Measurements from ENCODE around the gene PEAR1.

PEAR1 gene

DNA sequence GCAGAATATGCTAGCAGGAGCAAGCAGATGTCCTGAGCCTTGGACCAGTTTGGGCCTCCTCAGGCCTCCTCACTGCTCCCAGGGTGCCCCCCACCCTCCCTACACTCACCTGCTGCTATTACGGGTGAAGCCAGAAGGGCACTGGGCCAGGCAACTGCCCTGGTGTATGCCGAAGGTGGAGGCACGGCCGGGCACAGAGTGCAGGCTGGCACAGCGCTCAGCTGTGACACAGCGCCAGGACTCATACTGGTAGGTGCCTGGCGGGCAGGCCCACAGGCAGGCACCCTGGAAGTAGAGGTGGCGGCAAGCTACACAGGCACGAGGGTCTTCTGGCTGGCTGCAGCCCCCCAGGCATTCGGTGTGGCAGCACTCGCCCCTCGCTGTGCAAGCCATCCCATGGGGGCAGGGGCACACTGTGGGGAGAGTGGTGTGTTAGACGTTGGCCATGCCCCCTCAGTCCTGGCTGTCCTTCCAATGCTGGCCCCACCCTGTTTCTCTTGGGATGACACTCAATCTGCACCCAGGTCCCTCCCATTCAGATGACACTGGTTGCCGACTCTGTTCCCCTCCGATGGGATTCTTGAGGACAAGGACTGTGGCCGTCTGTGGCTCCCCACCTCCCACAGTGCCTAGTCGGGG, 41.6 kb upstream of the PEAR1 start:
- Histone ChIP-seq H3K4me3 (ENCODE audit: low read depth, low read length) (no peak overlapping the region), H3K79me2 (ENCODE audit: control insufficient read depth, insufficient read depth, low read length, unreplicated experiment) (no peaks in the 10 kb centered on the region), H3K4me1 (ENCODE audit: control insufficient read depth, insufficient read depth, low read length, unreplicated experiment) (peaks cover 7% of the 10 kb centered on the region), H3K36me3 (ENCODE audit: insufficient read depth, low read length) (no peaks in the 10 kb centered on the region), H3K27me3 (ENCODE audit: insufficient read depth, low read length) (peaks cover 22% of the 10 kb centered on the region), H3K27ac (ENCODE audit: low read depth, low read length) (no peak overlapping the region), H2AFZ (ENCODE audit: low read length, unreplicated experiment) (no peak overlapping the region)

DNA sequence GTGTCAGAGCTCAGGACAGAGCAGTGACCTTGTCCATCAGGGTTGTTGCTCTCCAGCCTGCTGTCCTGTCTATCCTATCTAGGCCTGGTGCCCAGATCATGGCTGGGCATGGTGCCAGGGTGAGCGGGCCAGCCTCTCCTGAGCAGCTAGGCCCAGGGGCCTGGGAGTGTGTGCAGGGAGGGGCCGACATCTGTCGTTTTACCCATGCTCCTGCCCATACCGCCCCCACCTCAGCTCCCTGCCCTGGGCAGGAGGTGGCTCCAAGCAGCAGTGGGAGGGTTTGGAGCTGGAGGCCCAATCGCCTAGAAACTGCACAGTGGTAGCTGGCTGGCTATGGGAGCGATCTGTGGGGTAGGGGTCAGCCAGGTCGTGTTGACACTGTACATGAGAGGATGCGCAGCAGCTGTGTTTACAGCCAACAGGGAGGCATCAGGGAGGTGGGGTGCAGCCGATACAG, 41.1 kb upstream of the PEAR1 start:
- Histone ChIP-seq H3K27ac (ENCODE audit: low read depth, low read length) (no peak overlapping the region), H3K4me1 (ENCODE audit: control insufficient read depth, insufficient read depth, low read length, unreplicated experiment) (peaks cover 7% of the 10 kb centered on the region), H3K36me3 (ENCODE audit: insufficient read depth, low read length) (no peaks in the 10 kb centered on the region), H2AFZ (ENCODE audit: low read length, unreplicated experiment) (no peak overlapping the region), H3K79me2 (ENCODE audit: control insufficient read depth, insufficient read depth, low read length, unreplicated experiment) (no peaks in the 10 kb centered on the region), H3K27me3 (ENCODE audit: insufficient read depth, low read length) (peaks cover 19% of the 10 kb centered on the region), H3K4me3 (ENCODE audit: low read depth, low read length) (no peak overlapping the region)

GRCh38 chr1:156853761-156854160, 39.8 kb upstream of the PEAR1 start:
- H3K27me3 ChIP-seq (ENCODE audit: insufficient read depth, low read length), result peaks cover 19% of the 10 kb centered on the region
- peaks cover 7% of the 10 kb centered on the region for H3K4me1 ChIP-seq (ENCODE audit: control insufficient read depth, insufficient read depth, low read length, unreplicated experiment)
- no peak overlapping the region for H3K27ac ChIP-seq (ENCODE audit: low read depth, low read length)

GRCh38 chr1:156854634-156855033, 38.9 kb upstream of the PEAR1 start:
- Histone ChIP-seq H3K27me3 (ENCODE audit: insufficient read depth, low read length) (peaks cover 23% of the 10 kb centered on the region), H2AFZ (ENCODE audit: low read length, unreplicated experiment) (no peak overlapping the region), H3K79me2 (ENCODE audit: control insufficient read depth, insufficient read depth, low read length, unreplicated experiment) (no peaks in the 10 kb centered on the region), H3K36me3 (ENCODE audit: insufficient read depth, low read length) (no peaks in the 10 kb centered on the region), H3K4me3 (ENCODE audit: low read depth, low read length) (no peak overlapping the region), H3K27ac (ENCODE audit: low read depth, low read length) (no peak overlapping the region), H3K4me1 (ENCODE audit: control insufficient read depth, insufficient read depth, low read length, unreplicated experiment) (peaks cover 7% of the 10 kb centered on the region)

More at GRCh38 chr1:156853761-156854160, 39.8 kb upstream of the PEAR1 start:
- Histone ChIP-seq H3K79me2 (ENCODE audit: control insufficient read depth, insufficient read depth, low read length, unreplicated experiment) (no peaks in the 10 kb centered on the region), H3K4me3 (ENCODE audit: low read depth, low read length) (no peak overlapping the region), H3K36me3 (ENCODE audit: insufficient read depth, low read length) (no peaks in the 10 kb centered on the region), H2AFZ (ENCODE audit: low read length, unreplicated experiment) (no peak overlapping the region)

DNA sequence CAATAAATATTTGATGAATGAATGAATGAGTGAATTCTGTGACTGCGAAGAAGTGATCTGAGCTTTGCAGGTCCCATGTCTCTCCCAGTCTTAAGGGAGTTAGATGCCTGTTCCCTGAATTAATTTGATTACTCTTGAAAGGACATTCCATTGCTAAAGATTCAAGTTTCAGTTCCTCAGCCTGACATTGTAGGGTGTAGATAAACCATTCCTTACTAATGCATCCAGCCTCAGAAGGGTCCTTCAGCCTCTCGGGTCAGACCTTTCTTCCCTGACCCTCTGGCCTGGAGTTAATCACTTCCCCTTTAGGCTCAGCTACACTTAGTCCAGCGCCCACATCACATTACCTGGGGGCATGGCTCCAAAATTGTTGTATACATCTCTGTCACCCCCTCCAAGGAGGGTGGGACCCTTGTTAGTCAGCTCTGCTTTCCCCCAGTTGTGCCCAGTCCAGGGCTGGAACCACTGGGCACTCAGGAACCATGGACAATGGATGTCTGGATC, 37.2 kb upstream of the PEAR1 start:
- Histone ChIP-seq H2AFZ (ENCODE audit: low read length, unreplicated experiment) (no peak overlapping the region), H3K4me1 (ENCODE audit: control insufficient read depth, insufficient read depth, low read length, unreplicated experiment) (peaks cover 10% of the 10 kb centered on the region)

DNA sequence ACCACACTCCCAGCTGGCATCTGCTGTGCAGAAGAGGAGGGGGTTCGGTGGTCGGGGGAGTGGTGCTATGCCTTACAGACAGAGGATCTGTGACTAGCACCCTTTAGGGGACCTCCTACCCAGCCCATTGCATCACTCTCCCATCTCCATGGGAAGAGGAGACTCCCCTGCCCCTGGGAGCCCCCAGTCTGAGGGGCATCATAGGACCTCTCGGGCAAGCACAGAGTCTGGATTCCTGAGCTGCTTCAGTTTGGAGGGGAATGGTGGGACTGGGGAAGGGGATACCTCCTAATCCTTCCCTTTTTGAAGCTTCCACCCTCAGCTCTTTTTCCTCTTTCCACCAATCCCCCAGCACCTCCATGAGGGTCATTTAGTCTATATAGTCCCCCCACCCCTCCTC, 36.0 kb upstream of the PEAR1 start:
- peaks cover 4% of the 10 kb centered on the region for H3K4me1 ChIP-seq (ENCODE audit: control insufficient read depth, insufficient read depth, low read length, unreplicated experiment)
- no peak overlapping the region for H3K27ac ChIP-seq (ENCODE audit: low read depth, low read length)
- no peaks in the 10 kb centered on the region for H3K79me2 ChIP-seq (ENCODE audit: control insufficient read depth, insufficient read depth, low read length, unreplicated experiment)
- H3K36me3 ChIP-seq (ENCODE audit: insufficient read depth, low read length), result no peaks in the 10 kb centered on the region
- H3K27me3 ChIP-seq (ENCODE audit: insufficient read depth, low read length), result peaks cover 39% of the 10 kb centered on the region
- H2AFZ ChIP-seq (ENCODE audit: low read length, unreplicated experiment), result no peak overlapping the region
- H3K4me3 ChIP-seq (ENCODE audit: low read depth, low read length), result no peak overlapping the region

More for the DNA sequence above, 37.2 kb upstream of the PEAR1 start:
- Histone ChIP-seq H3K4me3 (ENCODE audit: low read depth, low read length) (no peak overlapping the region), H3K27ac (ENCODE audit: low read depth, low read length) (no peak overlapping the region), H3K79me2 (ENCODE audit: control insufficient read depth, insufficient read depth, low read length, unreplicated experiment) (no peaks in the 10 kb centered on the region), H3K27me3 (ENCODE audit: insufficient read depth, low read length) (peaks cover 32% of the 10 kb centered on the region), H3K36me3 (ENCODE audit: insufficient read depth, low read length) (no peaks in the 10 kb centered on the region)

- H2AFZ ChIP-seq (ENCODE audit: low read length, unreplicated experiment), result no peak overlapping the region
- H3K79me2 ChIP-seq (ENCODE audit: control insufficient read depth, insufficient read depth, low read length, unreplicated experiment), result no peaks in the 10 kb centered on the region
- peaks cover 3% of the 10 kb centered on the region for H3K4me1 ChIP-seq (ENCODE audit: control insufficient read depth, insufficient read depth, low read length, unreplicated experiment)
- no peaks in the 10 kb centered on the region for H3K36me3 ChIP-seq (ENCODE audit: insufficient read depth, low read length)
- no peak overlapping the region for H3K27ac ChIP-seq (ENCODE audit: low read depth, low read length)
- H3K27me3 ChIP-seq (ENCODE audit: insufficient read depth, low read length), result peaks cover 39% of the 10 kb centered on the region
- peak overlapping the region; percentile 79 for H3K4me3 ChIP-seq (ENCODE audit: low read depth, low read length)
These were observed 35.0 kb upstream of the PEAR1 start for GRCh38 chr1:156858555-156858956.

GRCh38 chr1:156858959-156859522, 34.5 kb upstream of the PEAR1 start, which contains the start of gene INSRR:
Gene INSRR, minus strand, starts transcription at chr1:156859117. Its CDS starts 496 bp downstream, at chr1:156858621.
- Histone ChIP-seq H3K79me2 (ENCODE audit: control insufficient read depth, insufficient read depth, low read length, unreplicated experiment) (no peaks in the 10 kb centered on the region), H2AFZ (ENCODE audit: low read length, unreplicated experiment) (peak within 1 kb of the TSS; percentile 3), H3K36me3 (ENCODE audit: insufficient read depth, low read length) (no peaks in the 10 kb centered on the region), H3K4me1 (ENCODE audit: control insufficient read depth, insufficient read depth, low read length, unreplicated experiment) (peaks cover 3% of the 10 kb centered on the region), H3K27ac (ENCODE audit: low read depth, low read length) (no peak within 1 kb of the TSS), H3K27me3 (ENCODE audit: insufficient read depth, low read length) (peaks cover 39% of the 10 kb centered on the region), H3K4me3 (ENCODE audit: low read depth, low read length) (peak within 1 kb of the TSS; percentile 79)

DNA sequence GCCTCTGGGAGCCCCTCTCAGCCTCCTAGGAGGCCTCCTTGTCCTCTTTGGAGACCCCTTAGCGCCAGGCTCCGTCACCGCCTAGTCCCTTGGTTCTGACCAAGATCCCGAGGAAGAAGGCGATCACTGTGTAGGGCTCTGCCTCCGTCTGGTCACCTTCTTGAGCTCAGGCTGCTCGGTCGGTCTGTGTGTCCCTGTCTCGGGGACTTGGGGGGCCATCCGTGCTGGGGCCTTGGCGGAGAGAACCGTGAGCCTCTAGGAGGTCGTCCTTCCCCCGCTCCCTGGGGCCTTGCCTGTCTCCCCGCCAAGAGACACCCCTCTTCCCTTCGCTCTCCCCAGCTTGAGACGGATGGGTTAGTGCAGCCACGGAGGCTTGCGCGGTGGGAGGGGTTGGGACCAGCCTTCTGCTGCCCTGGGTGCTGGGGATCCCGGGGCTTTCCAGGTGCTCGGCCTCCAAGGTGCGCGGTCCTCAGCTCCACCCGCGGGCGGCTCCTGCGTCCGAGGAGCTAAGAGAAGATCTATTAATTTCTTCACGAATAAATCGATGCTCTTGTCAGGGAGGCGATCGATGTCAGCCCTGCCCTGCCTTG, 33.9 kb upstream of the PEAR1 start:
- Histone ChIP-seq H3K79me2 (ENCODE audit: control insufficient read depth, insufficient read depth, low read length, unreplicated experiment) (no peaks in the 10 kb centered on the region), H3K27me3 (ENCODE audit: insufficient read depth, low read length) (peaks cover 39% of the 10 kb centered on the region), H3K27ac (ENCODE audit: low read depth, low read length) (no peak overlapping the region), H2AFZ (ENCODE audit: low read length, unreplicated experiment) (peak overlapping the region; percentile 3), H3K4me1 (ENCODE audit: control insufficient read depth, insufficient read depth, low read length, unreplicated experiment) (peaks cover 3% of the 10 kb centered on the region), H3K36me3 (ENCODE audit: insufficient read depth, low read length) (no peaks in the 10 kb centered on the region), H3K4me3 (ENCODE audit: low read depth, low read length) (peak overlapping the region; percentile 79)

DNA sequence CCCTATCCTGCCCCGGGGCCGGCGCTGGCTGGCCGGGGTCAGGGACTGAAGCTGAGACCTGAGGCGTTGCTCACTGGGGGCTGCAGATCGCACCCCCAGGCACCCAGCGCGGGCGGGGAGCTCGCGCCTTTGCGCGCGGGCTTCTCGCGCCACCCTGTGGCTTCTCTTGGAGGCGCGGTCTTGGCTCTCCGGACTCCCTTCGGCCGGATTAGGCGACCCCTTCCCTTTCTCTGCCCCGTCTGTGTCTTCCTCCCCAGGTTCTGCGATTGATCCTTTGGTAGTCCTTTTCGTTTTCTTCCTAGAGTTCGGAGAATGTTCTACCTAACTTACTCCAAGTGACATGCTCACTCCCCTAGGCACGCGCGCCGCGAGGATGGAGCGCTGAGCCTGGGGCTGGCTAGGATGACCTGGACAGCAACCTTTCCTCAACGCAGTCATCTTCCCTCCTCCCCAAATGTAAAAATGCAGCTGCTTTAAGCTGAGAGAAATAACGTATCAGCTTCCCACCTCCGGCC, 33.3 kb upstream of the PEAR1 start:
- Histone ChIP-seq H2AFZ (ENCODE audit: low read length, unreplicated experiment) (peak overlapping the region; percentile 73), H3K4me3 (ENCODE audit: low read depth, low read length) (peak overlapping the region; percentile 79), H3K36me3 (ENCODE audit: insufficient read depth, low read length) (no peaks in the 10 kb centered on the region), H3K27me3 (ENCODE audit: insufficient read depth, low read length) (peaks cover 39% of the 10 kb centered on the region), H3K4me1 (ENCODE audit: control insufficient read depth, insufficient read depth, low read length, unreplicated experiment) (peaks cover 3% of the 10 kb centered on the region), H3K79me2 (ENCODE audit: control insufficient read depth, insufficient read depth, low read length, unreplicated experiment) (no peaks in the 10 kb centered on the region), H3K27ac (ENCODE audit: low read depth, low read length) (no peak overlapping the region)

Data from ACC112 (cell line).